Anterior cingulate cortex (tissue), 58 donors: Measurements from ENCODE around the gene LAIR1.
A peak's percentile ranks its signal among the peaks of the same experiment; 100 is the strongest.
"Not testable (repeated sequence)": the region's sequence is repeated elsewhere in the genome, so short reads cannot be mapped to it uniquely, and the experiment has no call there.

ENCODE experiments used
- DNase-seq, 58 donors: peaks; one replicate each; lab custom pipeline; 2025; lab: John Stamatoyannopoulos, UW

Gene LAIR1

DNA sequence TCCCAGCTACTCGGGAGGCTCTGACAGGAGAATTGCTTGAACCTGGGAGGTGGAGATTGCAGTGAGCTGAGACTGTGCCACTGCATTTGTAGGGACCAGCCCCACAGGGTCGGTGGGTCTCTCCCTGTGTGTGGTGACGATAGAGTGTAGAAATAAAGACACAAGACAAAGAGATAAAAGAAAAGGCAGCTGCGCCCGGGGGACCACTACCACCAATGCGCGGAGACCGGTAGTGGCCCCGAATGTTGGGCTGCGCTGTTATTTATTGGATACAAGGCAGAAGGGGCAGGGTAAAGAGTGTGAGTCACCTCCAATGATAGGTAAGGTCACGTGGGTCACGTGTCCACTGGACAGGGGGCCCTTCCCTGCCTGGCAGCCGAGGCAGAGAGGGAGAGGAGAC is 42.4 kb downstream of the LAIR1 start:
- not testable (repeated sequence) for DNase-seq

DNA sequence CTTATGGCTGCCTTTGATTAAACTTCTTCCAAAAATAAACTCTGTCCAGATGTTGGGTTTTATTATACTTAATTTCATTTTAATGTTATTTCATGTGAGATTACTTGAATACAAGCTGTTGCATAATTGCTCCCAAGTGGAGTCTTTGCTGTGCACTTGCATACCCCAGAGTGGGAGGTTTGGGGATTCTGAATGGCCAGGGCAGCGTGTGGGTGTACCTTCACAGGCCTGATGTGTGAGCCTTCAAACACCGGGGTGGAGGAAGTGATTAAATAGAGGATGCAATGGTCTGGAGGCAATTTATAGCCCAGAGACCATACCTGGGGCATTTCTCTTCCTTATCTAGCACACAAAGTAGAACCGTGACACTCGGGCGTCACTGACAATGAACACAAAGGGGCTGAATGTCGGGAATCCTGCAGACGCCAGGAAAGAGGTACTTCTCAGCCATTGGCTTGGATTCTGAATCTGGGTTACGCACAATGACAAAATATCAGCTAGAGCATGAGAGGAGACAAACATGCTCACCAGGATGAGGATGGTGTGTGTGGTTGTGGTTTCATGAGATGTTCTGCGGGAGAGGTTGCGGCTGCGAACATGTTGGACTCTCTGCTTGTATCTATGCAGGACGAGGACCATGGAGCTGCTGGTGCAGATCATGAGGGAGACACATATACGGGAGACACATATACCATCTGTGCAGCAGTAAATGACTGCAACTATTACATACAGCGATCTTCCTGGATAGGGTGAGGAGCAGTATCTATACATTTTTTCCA is 44.6 kb downstream of the LAIR1 start:
- DNase-seq: no peak

DNA sequence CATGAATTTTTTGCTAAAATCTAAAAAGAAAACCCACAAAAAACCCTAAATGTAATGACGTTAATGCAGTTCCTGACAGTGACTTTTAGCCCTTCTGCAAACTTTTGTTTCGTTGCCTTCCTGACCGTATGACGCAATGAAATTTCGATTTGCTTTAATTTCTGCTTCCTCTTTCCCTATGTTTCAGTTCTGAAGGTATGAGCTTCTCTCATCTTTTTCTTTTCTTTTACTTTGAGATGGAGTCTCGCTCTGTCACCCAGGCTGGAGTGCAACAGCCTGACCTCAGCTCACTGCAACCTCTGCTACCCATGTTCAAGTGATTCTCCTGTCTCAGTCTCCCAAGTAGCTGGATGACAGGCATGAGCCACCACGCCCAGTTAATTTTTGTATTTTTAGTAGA is 45.7 kb downstream of the LAIR1 start:
- DNase-seq: no peak

DNA sequence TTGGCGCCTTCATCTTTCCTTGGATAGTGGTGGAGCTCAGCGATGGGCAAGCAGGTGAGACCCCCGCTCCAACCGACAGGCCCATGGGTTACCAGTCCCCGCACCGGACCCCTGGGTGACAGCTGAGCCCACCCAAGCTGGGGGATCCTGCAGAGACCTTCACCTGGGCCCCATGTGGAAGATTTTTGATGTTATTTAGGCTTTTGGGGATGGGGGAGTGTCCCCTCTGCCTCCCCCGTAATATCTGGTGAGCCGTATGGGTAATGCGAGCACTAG is 46.8 kb downstream of the LAIR1 start:
- no peak for DNase-seq

DNA sequence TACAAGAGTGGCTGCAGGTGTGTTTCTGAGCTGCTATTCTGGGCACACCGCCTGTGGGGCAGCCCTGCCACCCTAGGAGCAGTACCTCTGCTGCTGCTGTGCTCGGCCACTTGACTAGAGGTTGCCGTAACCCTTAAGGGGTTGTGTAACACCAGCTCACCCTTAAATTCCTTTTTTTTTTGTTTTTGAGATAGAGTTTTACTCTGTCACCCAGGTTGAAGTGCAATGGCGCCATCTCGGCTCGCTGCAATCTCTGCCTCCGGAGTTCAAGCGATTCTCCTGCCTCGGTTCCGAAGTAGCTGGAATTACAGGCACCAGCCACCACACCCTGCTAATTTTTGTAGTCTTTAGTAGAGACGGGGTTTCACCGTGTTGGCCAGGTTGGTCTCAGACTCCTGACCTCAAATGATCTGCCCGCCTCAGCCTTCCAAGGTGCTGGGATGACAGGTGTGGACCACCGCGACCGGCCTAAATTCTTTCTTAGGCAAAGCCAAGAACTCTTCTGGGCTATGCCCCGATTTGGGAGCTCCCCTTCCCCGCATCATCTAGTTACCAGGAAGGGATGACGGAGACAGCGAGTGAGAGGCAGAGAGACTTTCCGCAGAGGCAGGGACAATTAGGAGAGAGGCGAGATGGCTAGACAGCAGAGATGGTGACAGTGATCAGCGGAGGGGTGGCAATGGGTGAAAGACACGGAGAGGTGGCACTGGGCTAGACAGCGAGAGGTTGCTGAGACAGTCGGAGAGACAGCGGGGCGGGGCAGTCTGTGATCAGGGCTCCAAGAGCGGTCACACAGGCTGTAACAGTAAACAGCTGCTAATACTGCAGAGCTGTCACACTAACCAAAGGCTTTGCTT is 47.4 kb downstream of the LAIR1 start:
- DNase-seq: no peak

DNA sequence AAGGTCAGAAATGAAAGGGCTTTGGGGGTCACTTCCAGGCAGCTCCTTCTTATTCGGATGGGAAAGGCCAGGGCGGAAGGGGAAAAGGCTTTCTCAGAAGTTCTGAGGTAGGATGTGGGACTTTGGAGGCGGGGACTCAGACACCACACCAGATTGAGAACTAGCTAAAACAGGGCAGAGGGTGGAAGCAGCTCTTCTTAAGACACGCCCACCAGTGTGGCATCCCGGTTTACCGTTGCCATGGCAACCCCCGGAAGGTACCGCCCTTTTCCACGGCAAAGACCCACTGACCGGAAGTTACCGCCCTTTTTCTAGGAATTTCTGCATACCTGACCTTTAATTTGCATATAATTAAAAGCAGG is 48.0 kb downstream of the LAIR1 start:
- DNase-seq: no peak

DNA sequence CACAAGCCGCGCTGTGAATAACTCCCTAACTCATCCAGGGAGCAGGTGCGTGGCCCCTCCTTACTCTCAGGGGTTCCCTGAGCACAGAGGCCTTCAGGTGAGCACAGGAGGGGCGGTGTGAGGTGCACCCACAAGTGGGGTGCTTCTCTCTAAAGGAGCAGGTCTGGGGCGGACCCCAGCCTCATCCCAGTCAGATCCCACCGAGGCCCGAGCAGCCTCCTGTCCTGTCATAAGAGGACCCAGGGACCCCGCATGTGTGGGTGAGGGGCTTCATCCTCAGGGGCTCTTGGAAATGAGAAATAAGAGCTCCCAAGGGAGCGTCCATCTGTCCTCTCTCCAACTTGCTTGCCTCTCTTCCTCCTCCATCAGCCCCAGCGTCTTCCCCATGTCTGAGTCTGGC is 48.8 kb downstream of the LAIR1 start:
- no peak for DNase-seq

DNA sequence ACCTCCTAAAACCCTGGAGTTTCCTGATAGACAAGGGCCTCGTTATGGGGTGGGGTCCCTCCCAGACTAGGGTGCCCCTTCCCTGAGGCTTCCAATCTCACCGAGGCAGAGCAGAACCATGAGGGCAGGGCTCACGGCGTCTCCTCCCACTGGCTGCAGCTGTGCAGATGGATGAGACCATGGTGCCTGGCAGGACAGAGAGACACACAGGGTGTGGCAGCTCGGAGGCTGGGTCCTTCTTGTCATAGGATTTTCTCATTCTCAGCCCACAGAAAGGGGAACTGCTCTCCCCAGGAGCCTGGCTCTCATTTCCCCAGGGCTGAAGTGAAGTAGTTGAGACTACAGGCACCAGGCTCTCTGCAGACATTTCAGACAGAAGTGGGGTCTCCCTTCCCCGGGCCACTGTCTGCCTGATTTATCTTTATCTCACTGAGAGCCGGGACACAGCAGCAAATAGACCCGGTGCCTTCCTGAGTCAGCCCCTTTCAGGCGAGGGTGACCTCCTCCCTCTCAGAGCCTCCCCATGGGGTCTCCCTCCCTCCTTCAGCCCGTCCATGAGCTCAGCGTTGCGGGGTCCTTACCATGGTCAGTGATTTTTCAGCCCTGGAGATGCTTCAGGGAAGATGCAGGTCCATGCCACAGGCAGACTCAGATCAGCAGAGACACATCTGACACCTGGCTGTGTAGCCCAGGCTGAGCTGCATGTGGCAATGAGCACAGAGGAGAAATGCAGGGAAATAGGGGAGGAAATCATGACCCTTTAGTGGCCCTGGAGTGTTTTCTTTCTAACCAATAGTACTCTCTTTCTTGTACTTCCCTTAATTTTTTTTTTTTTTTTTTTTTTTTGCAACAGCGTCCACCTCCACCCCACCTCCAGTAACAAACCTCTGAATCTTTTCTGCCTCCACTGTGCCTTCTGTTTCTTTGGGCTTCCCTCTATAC is 52.0 kb downstream of the LAIR1 start, which contains the start of gene LILRA5:
Gene LILRA5, minus strand, starts transcription at position 731 of the 942 bp plus-strand sequence. Its CDS starts 147 bp downstream, at position 584.
- peak in 2 of 58 donors; percentile 2 to 12 for DNase-seq

DNA sequence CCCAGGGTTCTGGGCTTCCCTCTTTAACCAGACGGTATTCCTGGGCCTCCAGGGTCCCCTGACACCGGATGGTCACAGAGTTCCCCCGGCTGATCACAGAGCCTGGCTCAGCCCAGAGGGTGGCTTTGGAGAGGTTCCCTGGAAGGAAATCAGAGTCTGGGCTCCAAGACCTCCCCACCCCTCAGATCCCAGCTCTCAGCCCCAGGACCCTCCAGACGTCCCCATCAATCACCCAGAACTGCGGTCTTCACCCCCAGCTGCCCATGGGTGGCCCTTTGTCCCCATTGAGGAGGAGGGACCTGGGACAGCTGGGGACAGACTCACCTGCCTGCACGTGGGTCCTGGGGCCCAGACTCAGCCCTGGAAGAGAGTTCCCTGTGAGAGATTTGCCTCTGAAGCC is 52.7 kb downstream of the LAIR1 start:
- DNase-seq: no peak

DNA sequence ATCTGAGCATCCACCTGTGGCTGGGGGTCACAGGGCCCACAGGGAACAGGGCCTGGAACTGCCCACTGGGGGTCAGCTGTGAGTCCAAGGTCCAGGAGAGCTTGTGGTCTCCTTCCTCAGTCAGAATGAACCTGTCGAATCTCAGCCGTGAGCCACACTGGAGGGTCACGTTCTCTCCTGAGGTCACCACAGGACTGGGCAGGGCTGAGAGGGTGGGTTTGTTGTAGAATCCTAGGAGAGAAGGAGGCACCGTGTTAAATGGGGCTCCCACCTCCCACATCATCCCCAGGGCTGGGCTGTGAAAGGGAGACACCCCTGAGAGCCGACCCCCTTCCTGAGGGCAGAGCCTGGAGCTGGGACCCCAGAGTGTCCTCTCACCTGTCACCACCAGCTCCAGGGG is 53.2 kb downstream of the LAIR1 start:
- no peak for DNase-seq

DNA sequence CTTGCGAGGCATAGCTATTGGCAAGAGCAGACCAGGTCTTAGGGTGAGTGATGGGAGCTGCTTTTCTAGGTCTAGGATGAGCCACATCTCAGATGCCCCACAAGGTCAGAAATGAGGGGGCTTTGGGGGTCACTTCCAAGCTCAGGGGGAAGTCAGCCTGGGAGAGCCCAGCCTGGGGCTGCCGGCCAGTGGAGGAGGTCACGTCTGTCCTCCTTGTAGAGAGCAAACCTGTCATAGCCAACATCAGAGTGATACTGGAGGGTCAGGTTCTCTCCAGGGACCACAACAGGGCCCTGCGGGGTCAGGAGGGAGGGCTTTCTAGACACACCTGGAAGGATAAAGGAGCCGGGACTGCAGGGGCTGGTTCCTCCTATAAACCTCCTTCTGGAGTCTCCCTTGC is 54.2 kb downstream of the LAIR1 start:
- no peak for DNase-seq

DNA sequence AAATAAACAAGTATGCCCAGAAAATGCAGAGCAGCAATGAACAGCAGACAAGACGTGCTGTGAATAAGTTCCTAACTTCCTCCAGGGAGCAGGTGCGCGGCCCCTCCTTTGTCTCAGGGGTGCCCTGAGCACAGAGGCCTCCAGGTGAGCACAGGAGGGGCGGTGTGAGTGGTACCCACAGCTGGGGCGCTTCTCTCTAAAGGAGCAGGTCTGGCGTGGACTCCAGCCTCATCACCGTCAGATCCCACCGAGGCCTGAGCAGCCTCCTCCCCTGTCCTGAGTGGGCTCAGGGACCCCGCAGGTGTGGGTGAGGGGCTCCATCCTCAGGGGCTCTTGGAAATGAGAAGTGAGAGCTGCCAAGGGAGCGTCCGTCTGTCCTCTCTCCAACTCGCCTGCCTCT is 54.9 kb downstream of the LAIR1 start:
- no peak for DNase-seq

DNA sequence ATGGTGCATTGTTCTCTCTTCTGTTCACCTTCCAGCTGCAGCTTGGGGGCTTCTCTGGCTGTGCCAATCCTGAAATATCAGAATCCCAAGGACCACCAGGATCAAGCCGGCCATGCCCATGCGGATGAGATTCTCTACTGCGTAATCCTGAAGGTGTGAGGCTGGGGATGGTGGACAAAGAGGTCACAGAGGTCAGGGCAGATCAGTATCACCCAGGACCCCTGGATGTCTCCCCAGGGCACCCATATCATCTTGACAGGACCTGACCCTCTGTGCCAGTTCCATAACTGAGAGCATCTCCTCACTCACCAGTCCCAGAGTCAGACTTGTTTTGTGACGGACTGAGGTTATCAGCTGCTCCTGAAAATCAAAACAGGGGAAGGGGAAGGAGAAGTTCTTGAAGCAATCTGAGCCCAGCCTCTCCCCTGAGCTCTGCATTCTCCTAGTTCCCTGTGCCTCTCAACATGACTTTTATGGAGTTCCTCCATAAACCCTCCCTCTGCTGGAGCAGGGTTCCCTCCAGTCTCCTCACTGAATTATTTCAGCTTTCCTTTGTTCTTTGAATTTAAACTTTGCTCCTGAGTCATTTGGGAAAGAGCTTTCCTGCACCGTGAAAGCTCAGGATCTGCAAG is 57.2 kb downstream of the LAIR1 start:
- DNase-seq: no peak

DNA sequence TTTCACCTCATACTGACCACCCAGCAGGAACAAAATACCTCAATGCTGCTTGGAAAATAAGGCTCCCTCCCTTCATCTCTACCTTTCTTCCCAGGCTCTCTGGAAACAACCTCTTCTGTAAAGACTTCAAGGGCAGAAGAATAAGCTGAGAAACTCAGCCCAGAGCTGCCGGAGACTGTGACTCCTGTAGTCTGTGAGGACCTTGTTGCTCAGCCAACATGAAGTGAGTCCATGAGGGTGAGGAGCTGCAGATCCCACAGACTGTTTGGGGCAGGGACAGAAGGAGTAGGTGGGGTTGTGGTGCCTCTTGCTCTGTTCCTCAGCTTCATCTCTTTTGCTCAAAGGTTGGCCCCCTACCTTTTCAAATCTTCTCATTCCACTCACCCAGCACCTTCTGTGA is 59.6 kb downstream of the LAIR1 start:
- no peak for DNase-seq

DNA sequence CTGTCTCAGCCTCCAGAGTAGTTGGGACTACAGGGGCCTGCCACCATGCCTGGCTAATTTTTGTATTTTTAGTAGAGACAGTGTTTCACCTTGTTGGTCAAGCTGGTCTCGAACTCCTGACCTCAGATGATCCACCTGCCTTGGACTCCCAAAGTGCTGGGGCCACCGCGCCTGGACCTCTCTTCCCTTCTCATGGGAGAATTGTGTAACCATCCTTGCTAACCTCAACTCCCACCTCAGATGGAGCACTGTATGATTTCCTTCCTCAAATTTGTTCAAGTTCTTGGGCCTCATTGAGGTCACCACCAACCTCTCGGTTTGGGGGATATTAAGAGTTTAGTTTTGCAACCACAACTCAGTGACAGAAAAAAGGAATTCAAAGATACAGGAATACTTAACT is 62.5 kb downstream of the LAIR1 start:
- no peak for DNase-seq
